Trophoblast cell (in vitro differentiated cells and primary cell): ENCODE results near the gene COQ10B.
"Not testable (repeated sequence)": the region's sequence is repeated elsewhere in the genome, so short reads cannot be mapped to it uniquely, and the experiment has no call there.

ENCODE experiments used
- DNase-seq, 2 donors: peaks; one replicate each; pipeline ENCODE4 v3.0.0-alpha.2; 2016
- H2AFZ ChIP-seq: 2 replicates; pipeline ENCODE4 v1.6.1; 2013; ENCODE audit warnings: low read length, moderate library complexity, mild to moderate bottlenecking; ENCODE audit not compliant: insufficient read depth, poor library complexity
- H2AK5ac ChIP-seq: 2 replicates; pipeline ENCODE4 v1.6.1; 2013; ENCODE audit warnings: mild to moderate bottlenecking, low read length
- H2BK120ac ChIP-seq: 2 replicates; pipeline ENCODE4 v1.6.1; 2013; ENCODE audit warnings: low read length, mild to moderate bottlenecking, moderate library complexity; ENCODE audit not compliant: insufficient read depth, poor library complexity
- H2BK12ac ChIP-seq: 2 replicates; pipeline ENCODE4 v1.6.1; 2013; ENCODE audit warnings: mild to moderate bottlenecking, low read length, moderate library complexity
- H2BK5ac ChIP-seq: 2 replicates; pipeline ENCODE4 v1.6.1; 2013; ENCODE audit warnings: low read length, low read depth, moderate library complexity, mild to moderate bottlenecking; ENCODE audit not compliant: poor library complexity
- H3K14ac ChIP-seq: 2 replicates; pipeline ENCODE4 v1.6.1; 2013; ENCODE audit warnings: mild to moderate bottlenecking, low read length
- H3K18ac ChIP-seq: 2 replicates; pipeline ENCODE4 v1.6.1; 2013; ENCODE audit warnings: mild to moderate bottlenecking, low read length
- H3K23ac ChIP-seq: 2 replicates; pipeline ENCODE4 v1.6.1; 2013; ENCODE audit warnings: low read length
- H3K27ac ChIP-seq: 2 replicates; pipeline ENCODE4 v1.5.1; 2013; ENCODE audit warnings: low read depth, mild to moderate bottlenecking, inconsistent platforms, low read length, moderate library complexity
- H3K27me3 ChIP-seq: 2 replicates; pipeline ENCODE4 v1.6.1; 2013; ENCODE audit warnings: inconsistent platforms, mild to moderate bottlenecking, low read length, moderate library complexity; ENCODE audit not compliant: insufficient read depth
- H3K36me3 ChIP-seq, 2 experiments: 1 replicate in 1 of 2; 2 replicates in 1 of 2; pipeline ENCODE4 v1.6.1; 2013; ENCODE audit warnings: low read length in 2 of 2, mild to moderate bottlenecking in 2 of 2, moderate library complexity in 1 of 2; ENCODE audit not compliant: insufficient read depth in 2 of 2, control insufficient read depth in 1 of 2
- H3K4ac ChIP-seq: 2 replicates; pipeline ENCODE4 v1.6.1; 2013; ENCODE audit warnings: low read depth, mild to moderate bottlenecking, low read length, moderate library complexity
- H3K4me1 ChIP-seq, 2 experiments: 1 replicate in 1 of 2; 2 replicates in 1 of 2; pipeline ENCODE4 v1.6.1; 2013; ENCODE audit warnings: low read length in 2 of 2, mild to moderate bottlenecking in 2 of 2, moderate library complexity in 1 of 2; ENCODE audit not compliant: insufficient read depth in 2 of 2, control insufficient read depth in 1 of 2
- H3K4me2 ChIP-seq: 2 replicates; pipeline ENCODE4 v1.6.1; 2013; ENCODE audit warnings: inconsistent platforms, mild to moderate bottlenecking, low read length, moderate library complexity
- H3K4me3 ChIP-seq: 2 replicates; pipeline ENCODE4 v1.5.1; 2013; ENCODE audit warnings: mild to moderate bottlenecking, low read depth, low read length, inconsistent platforms
- H3K79me1 ChIP-seq: one replicate; pipeline ENCODE4 v1.6.1; 2013; ENCODE audit warnings: low read length
- H3K79me2 ChIP-seq: 2 replicates; pipeline ENCODE4 v1.6.1; 2013; ENCODE audit warnings: low read length, mild to moderate bottlenecking; ENCODE audit not compliant: control insufficient read depth, insufficient read depth, poor library complexity
- H3K9ac ChIP-seq: 2 replicates; pipeline ENCODE4 v1.6.1; 2013; ENCODE audit warnings: mild to moderate bottlenecking, low read length
- H3K9me3 ChIP-seq: 2 replicates; pipeline ENCODE4 v1.6.1; 2013; ENCODE audit warnings: low read depth, mild to moderate bottlenecking, control low read depth, inconsistent platforms, low read length; ENCODE audit not compliant: insufficient read depth
- H4K12ac ChIP-seq: 2 replicates; pipeline ENCODE4 v1.6.1; 2013; ENCODE audit warnings: low read depth, mild to moderate bottlenecking, low read length, moderate library complexity
- H4K8ac ChIP-seq: 2 replicates; pipeline ENCODE4 v1.6.1; 2013; ENCODE audit warnings: low read depth, mild to moderate bottlenecking, low read length, moderate library complexity
- H4K91ac ChIP-seq: one replicate; pipeline ENCODE4 v1.6.1; 2013; ENCODE audit warnings: low read depth, mild to moderate bottlenecking, low read length, moderate library complexity
- WGBS: extraction: QIAGEN DNeasy Blood & Tissue Kit; methylation state at CpG from one replicate; pipeline ENCODE4 v1.1.7; 2013; ENCODE audit warnings: missing lambda C conversion rate; ENCODE audit not compliant: insufficient read length, insufficient coverage; ENCODE audit errors: extremely low coverage; 5-methylcytosine and 5-hydroxymethylcytosine counted together

COQ10B gene

GRCh38 chr2:197450935-197451358, 2.4 kb upstream of the COQ10B start:
- H3K23ac ChIP-seq, H3K27ac ChIP-seq, DNase-seq, H3K27me3 ChIP-seq, H2BK12ac ChIP-seq, H3K9me3 ChIP-seq, H4K12ac ChIP-seq, H4K8ac ChIP-seq, H3K4ac ChIP-seq, H3K18ac ChIP-seq, H3K9ac ChIP-seq, H3K14ac ChIP-seq, H3K4me2 ChIP-seq, H2BK5ac ChIP-seq, H4K91ac ChIP-seq, H2AFZ ChIP-seq, H3K4me1 ChIP-seq, H2AK5ac ChIP-seq, H3K4me3 ChIP-seq, H3K79me2 ChIP-seq, H3K79me1 ChIP-seq, H2BK120ac ChIP-seq, H3K36me3 ChIP-seq: not testable (repeated sequence)
- no CpG with 5 or more reads among the region's 6 CpGs for WGBS

- no peak overlapping the region for H2BK5ac ChIP-seq
- H4K12ac ChIP-seq, result peak overlapping the region; percentile 5
- peak overlapping the region; percentile 10 for H4K91ac ChIP-seq
- peak overlapping the region; percentile 89 for H4K8ac ChIP-seq
- H3K23ac ChIP-seq, result no peak overlapping the region
- H3K4ac ChIP-seq, result no peak overlapping the region
- H3K27me3 ChIP-seq, result no peaks in the 10 kb centered on the region
- WGBS, result no CpG with 5 or more reads among the region's 11 CpGs
- peaks cover 7% of the 10 kb centered on the region for H3K79me1 ChIP-seq
- peaks cover 12% of the 10 kb centered on the region for H3K79me2 ChIP-seq
- H3K18ac ChIP-seq, result peak overlapping the region; percentile 51
- H3K14ac ChIP-seq, result peak overlapping the region; percentile 5
- peak overlapping the region; percentile 27 for H2AFZ ChIP-seq
- H3K36me3 ChIP-seq, result peaks cover 0 to 2% of the 10 kb centered on the region in 2 experiments
- no peak overlapping the region for H2BK12ac ChIP-seq
- no peaks in the 10 kb centered on the region for H3K4me1 ChIP-seq
- H3K27ac ChIP-seq, result peak overlapping the region; percentile 43
- H2AK5ac ChIP-seq, result no peak overlapping the region
- DNase-seq, result no peak
- H3K9ac ChIP-seq, result peak overlapping the region; percentile 70
- peak overlapping the region; percentile 69 for H3K4me2 ChIP-seq
- no peaks in the 10 kb centered on the region for H3K9me3 ChIP-seq
- H3K4me3 ChIP-seq, result peak overlapping the region; percentile 76
- H2BK120ac ChIP-seq, result no peak overlapping the region
These were observed 614 bp upstream of the COQ10B start for GRCh38 chr2:197452754-197453122.

GRCh38 chr2:197453914-197454398, 604 bp downstream of the COQ10B start:
- H4K12ac ChIP-seq, result peak overlapping the region; percentile 22
- no peak overlapping the region for H3K18ac ChIP-seq
- H3K27me3 ChIP-seq, result no peaks in the 10 kb centered on the region
- peaks cover 7% of the 10 kb centered on the region for H3K79me1 ChIP-seq
- DNase-seq, result no peak
- H3K4ac ChIP-seq, result peak overlapping the region; percentile 41
- H3K9me3 ChIP-seq, result no peaks in the 10 kb centered on the region
- peaks cover 0 to 2% of the 10 kb centered on the region in 2 experiments for H3K36me3 ChIP-seq
- H4K8ac ChIP-seq, result peak overlapping the region; percentile 93
- no peaks in the 10 kb centered on the region for H3K4me1 ChIP-seq
- peak overlapping the region; percentile 97 for H3K27ac ChIP-seq
- H2AFZ ChIP-seq, result peak overlapping the region; percentile 78
- peak overlapping the region; percentile 99 for H3K9ac ChIP-seq
- WGBS, result no CpG with 5 or more reads among the region's 11 CpGs
- no peak overlapping the region for H2BK12ac ChIP-seq
- H2AK5ac ChIP-seq, result no peak overlapping the region
- H3K4me3 ChIP-seq, result peak overlapping the region; percentile 97
- H3K14ac ChIP-seq, result peak overlapping the region; percentile 11
- H3K4me2 ChIP-seq, result peak overlapping the region; percentile 98
- peak overlapping the region; percentile 52 for H2BK5ac ChIP-seq
- peak overlapping the region; percentile 96 for H4K91ac ChIP-seq
- H2BK120ac ChIP-seq, result no peak overlapping the region
- H3K23ac ChIP-seq, result no peak overlapping the region
- H3K79me2 ChIP-seq, result peaks cover 12% of the 10 kb centered on the region

- Histone ChIP-seq H3K4me2 (peak overlapping the region; percentile 24), H3K9me3 (no peaks in the 10 kb centered on the region), H4K12ac (no peak overlapping the region), H3K79me1 (peaks cover 7% of the 10 kb centered on the region), H3K36me3 (peaks cover 2% of the 10 kb centered on the region in 2 experiments), H2BK12ac (no peak overlapping the region), H3K4ac (peak overlapping the region; percentile 88), H2AFZ (no peak overlapping the region), H3K23ac (no peak overlapping the region), H2BK120ac (no peak overlapping the region), H2BK5ac (no peak overlapping the region), H3K14ac (no peak overlapping the region), H3K4me3 (no peak overlapping the region), H3K18ac (no peak overlapping the region), H3K27ac (no peak overlapping the region), H3K4me1 (no peaks in the 10 kb centered on the region), H3K9ac (no peak overlapping the region), H2AK5ac (no peak overlapping the region), H4K91ac (no peak overlapping the region), H4K8ac (no peak overlapping the region), H3K27me3 (no peaks in the 10 kb centered on the region), H3K79me2 (peaks cover 12% of the 10 kb centered on the region)
- DNase-seq, result no peak
- no CpG with 5 or more reads among the region's 2 CpGs for WGBS
These were observed 1.6 kb downstream of the COQ10B start for GRCh38 chr2:197454923-197455322.
